DMS114 treated with DMSO at 0.1 percent for 48 hours (cell line): ENCODE measurements around the gene SLC7A1.
"Not testable (repeated sequence)": the region's sequence is repeated elsewhere in the genome, so short reads cannot be mapped to it uniquely, and the experiment has no call there.

Experiments used
- DNase-seq: peaks from one replicate; lab custom pipeline; 2025; ENCODE audit not compliant: unreplicated experiment; lab: John Stamatoyannopoulos, UW

Gene SLC7A1

GRCh38 chr13:29595380-29596063, at the start of gene SLC7A1:
SLC7A1 (minus strand) TSS chr13:29595688; CDS start chr13:29536188, 59,500 bp downstream.
- peak; percentile 34 for DNase-seq

GRCh38 chr13:29640665-29641064, 45.2 kb upstream of the SLC7A1 start:
- no peak for DNase-seq

- DNase-seq, result not testable (repeated sequence)
These were observed 41.3 kb upstream of the SLC7A1 start for GRCh38 chr13:29636831-29637230.

- DNase-seq, result no peak
These were observed 29.5 kb upstream of the SLC7A1 start for GRCh38 chr13:29624997-29625396.

- DNase-seq, result no peak
These were observed 26.4 kb upstream of the SLC7A1 start for GRCh38 chr13:29621841-29622240.

GRCh38 chr13:29621051-29621800, 25.7 kb upstream of the SLC7A1 start:
- DNase-seq, result no peak

- DNase-seq, result no peak
These were observed 24.5 kb upstream of the SLC7A1 start for GRCh38 chr13:29619995-29620394.

- DNase-seq, result no peak
These were observed 17.6 kb upstream of the SLC7A1 start for GRCh38 chr13:29613101-29613500.

GRCh38 chr13:29607465-29607864, 12.0 kb upstream of the SLC7A1 start:
- DNase-seq, result no peak

- no peak for DNase-seq
These were observed 10.5 kb upstream of the SLC7A1 start for GRCh38 chr13:29605860-29606526.

- DNase-seq, result no peak
These were observed 2.8 kb upstream of the SLC7A1 start for GRCh38 chr13:29598321-29598720.

- DNase-seq, result no peak
These were observed 2.2 kb upstream of the SLC7A1 start for GRCh38 chr13:29597706-29598105.

GRCh38 chr13:29597246-29597645, 1.8 kb upstream of the SLC7A1 start:
- DNase-seq, result no peak

- DNase-seq, result no peak
These were observed 553 bp upstream of the SLC7A1 start for GRCh38 chr13:29596064-29596418.

- DNase-seq, result no peak
These were observed 643 bp downstream of the SLC7A1 start for GRCh38 chr13:29594710-29595379.

GRCh38 chr13:29594303-29594709, 1.2 kb downstream of the SLC7A1 start:
- DNase-seq, result peak; percentile 9

- DNase-seq, result no peak
These were observed 1.7 kb downstream of the SLC7A1 start for GRCh38 chr13:29593605-29594297.

- DNase-seq, result no peak
These were observed 4.2 kb downstream of the SLC7A1 start for GRCh38 chr13:29591310-29591709.

- no peak for DNase-seq
These were observed 5.5 kb downstream of the SLC7A1 start for GRCh38 chr13:29589967-29590366.

GRCh38 chr13:29589234-29589633, 6.3 kb downstream of the SLC7A1 start:
- no peak for DNase-seq

GRCh38 chr13:29587645-29588044, 7.8 kb downstream of the SLC7A1 start:
- no peak for DNase-seq
